Ectodermal cell (in vitro differentiated cells): ENCODE measurements around the gene IGFBPL1.

Experiments used
- H3K27ac ChIP-seq: 2 replicates; pipeline ENCODE4 v1.7.0; 2013; ENCODE audit warnings: mild to moderate bottlenecking, low read depth, low read length; ENCODE audit not compliant: insufficient read depth, poor library complexity, severe bottlenecking
- H3K27me3 ChIP-seq: 2 replicates; pipeline ENCODE4 v1.7.0; 2013; ENCODE audit warnings: mild to moderate bottlenecking, low read length; ENCODE audit not compliant: insufficient read depth, control insufficient read depth, poor library complexity, severe bottlenecking
- H3K36me3 ChIP-seq: one replicate; pipeline ENCODE4 v1.7.0; 2013; ENCODE audit warnings: low read length; ENCODE audit not compliant: control insufficient read depth, insufficient read depth
- H3K4me1 ChIP-seq: one replicate; pipeline ENCODE4 v1.7.0; 2013; ENCODE audit warnings: low read length; ENCODE audit not compliant: control insufficient read depth, insufficient read depth
- H3K4me3 ChIP-seq: 2 replicates; pipeline ENCODE4 v1.7.0; 2013; ENCODE audit warnings: low read depth, low read length, control low read depth; ENCODE audit not compliant: insufficient read depth
- H3K9me3 ChIP-seq: 2 replicates; pipeline ENCODE4 v1.7.0; 2013; ENCODE audit warnings: mild to moderate bottlenecking, low read length, moderate library complexity; ENCODE audit not compliant: control insufficient read depth
- WGBS, 2 experiments: methylation state at CpG; one replicate each; pipeline ENCODE4 v1.1.7; 2013; ENCODE audit warnings: missing lambda C conversion rate in 2 of 2; 5-methylcytosine and 5-hydroxymethylcytosine counted together

IGFBPL1 gene

DNA sequence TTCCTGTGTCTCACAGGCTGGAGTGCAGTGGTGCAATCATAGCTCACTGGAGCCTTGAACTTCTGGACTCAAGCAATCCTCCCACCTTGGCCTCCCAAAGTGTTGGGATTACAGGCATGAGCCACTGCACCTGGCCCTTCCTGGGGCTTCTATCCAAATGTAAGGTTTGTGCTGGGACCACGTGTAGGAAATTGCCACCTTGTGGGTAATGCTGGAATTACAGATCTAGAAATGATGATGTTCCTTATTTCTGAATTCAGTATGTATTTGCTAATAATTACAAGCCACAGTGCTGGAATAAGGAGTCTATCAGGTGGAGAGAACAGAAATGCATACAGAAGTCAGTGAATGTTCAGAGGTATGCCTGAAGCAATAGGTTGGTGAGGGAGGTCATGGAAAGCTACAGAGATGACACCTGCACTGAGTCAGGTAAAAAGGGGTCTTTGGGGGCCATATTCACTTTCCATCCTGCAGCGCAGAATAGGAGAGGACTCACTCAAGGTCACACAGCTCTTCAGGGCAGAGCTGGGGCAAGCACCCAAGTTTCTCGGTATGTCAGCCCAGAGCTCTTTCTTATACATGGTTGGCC is 8.8 kb upstream of the IGFBPL1 start:
- no peaks in the 10 kb centered on the region for H3K9me3 ChIP-seq
- H3K4me3 ChIP-seq, result no peak overlapping the region
- WGBS, 2 experiments, result 30 to 33% methylated on average over 3 of the region's 3 CpGs
- no peaks in the 10 kb centered on the region for H3K36me3 ChIP-seq
- H3K27ac ChIP-seq, result no peak overlapping the region
- H3K4me1 ChIP-seq, result no peaks in the 10 kb centered on the region
- H3K27me3 ChIP-seq, result no peaks in the 10 kb centered on the region

DNA sequence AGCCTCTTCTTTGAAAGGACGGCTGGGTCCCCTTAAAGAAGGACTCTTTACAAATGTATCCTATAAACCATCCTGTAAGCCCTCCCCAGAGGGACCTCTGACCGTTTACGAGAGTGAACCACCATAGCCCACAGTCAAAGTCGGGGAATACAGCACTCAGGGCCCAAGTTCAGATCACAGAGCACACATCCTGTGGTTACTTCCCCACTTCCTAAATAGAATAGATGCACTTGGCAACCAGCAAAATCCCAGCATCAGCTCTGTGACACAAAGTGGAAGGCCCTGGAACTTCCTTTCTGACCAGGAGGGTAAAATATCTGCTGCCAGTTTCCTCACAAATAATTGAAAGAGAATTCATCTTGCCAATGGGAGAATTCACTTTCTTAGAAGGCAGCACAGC is 6.9 kb upstream of the IGFBPL1 start:
- no peak overlapping the region for H3K4me3 ChIP-seq
- no peaks in the 10 kb centered on the region for H3K4me1 ChIP-seq
- no peaks in the 10 kb centered on the region for H3K9me3 ChIP-seq
- no peak overlapping the region for H3K27ac ChIP-seq
- 91 to 94% methylated on average over 4 of the region's 4 CpGs for WGBS, 2 experiments
- H3K27me3 ChIP-seq, result peaks cover 5% of the 10 kb centered on the region
- H3K36me3 ChIP-seq, result no peaks in the 10 kb centered on the region

- Histone ChIP-seq H3K4me3 (no peak overlapping the region), H3K27me3 (peaks cover 33% of the 10 kb centered on the region), H3K27ac (no peak overlapping the region), H3K36me3 (no peaks in the 10 kb centered on the region), H3K4me1 (peaks cover 5% of the 10 kb centered on the region), H3K9me3 (no peaks in the 10 kb centered on the region)
- 97 to 100% methylated on average over 1 of the region's 1 CpG for WGBS, 2 experiments
Observed at GRCh38 chr9:38428062-38428461, 3.8 kb upstream of the IGFBPL1 start.

DNA sequence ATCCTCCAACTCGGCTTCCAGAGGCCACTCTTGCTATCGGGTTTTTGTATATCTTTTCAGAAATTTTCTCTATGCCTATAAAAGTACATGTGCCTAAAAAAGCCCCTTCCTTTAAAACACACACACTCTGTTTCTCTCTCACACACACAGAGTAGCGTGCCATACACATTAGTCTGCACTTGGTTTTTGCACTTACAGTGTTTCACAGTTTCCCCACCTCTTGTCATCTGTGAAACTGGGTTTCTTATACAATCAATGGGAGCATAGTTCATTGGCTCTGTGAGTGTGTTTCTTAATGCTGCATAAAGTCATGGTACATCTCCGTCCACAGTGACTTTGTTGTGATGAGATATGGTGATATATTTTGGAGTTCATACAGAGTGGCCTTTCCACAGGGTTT is 664 bp upstream of the IGFBPL1 start:
- Histone ChIP-seq H3K4me3 (no peak overlapping the region), H3K27ac (no peak overlapping the region), H3K9me3 (no peaks in the 10 kb centered on the region), H3K27me3 (peaks cover 39% of the 10 kb centered on the region), H3K4me1 (peaks cover 31% of the 10 kb centered on the region), H3K36me3 (no peaks in the 10 kb centered on the region)
- WGBS, 2 experiments, result 88 to 92% methylated on average over 4 of the region's 4 CpGs

- peaks cover 43% of the 10 kb centered on the region for H3K4me1 ChIP-seq
- no peaks in the 10 kb centered on the region for H3K36me3 ChIP-seq
- no peak overlapping the region for H3K27ac ChIP-seq
- H3K4me3 ChIP-seq, result peak overlapping the region; percentile 47
- no peaks in the 10 kb centered on the region for H3K9me3 ChIP-seq
- 36 to 38% methylated on average over 15 of the region's 15 CpGs for WGBS, 2 experiments
- H3K27me3 ChIP-seq, result peaks cover 39% of the 10 kb centered on the region
Observed at GRCh38 chr9:38423273-38423972, 831 bp downstream of the IGFBPL1 start.

DNA sequence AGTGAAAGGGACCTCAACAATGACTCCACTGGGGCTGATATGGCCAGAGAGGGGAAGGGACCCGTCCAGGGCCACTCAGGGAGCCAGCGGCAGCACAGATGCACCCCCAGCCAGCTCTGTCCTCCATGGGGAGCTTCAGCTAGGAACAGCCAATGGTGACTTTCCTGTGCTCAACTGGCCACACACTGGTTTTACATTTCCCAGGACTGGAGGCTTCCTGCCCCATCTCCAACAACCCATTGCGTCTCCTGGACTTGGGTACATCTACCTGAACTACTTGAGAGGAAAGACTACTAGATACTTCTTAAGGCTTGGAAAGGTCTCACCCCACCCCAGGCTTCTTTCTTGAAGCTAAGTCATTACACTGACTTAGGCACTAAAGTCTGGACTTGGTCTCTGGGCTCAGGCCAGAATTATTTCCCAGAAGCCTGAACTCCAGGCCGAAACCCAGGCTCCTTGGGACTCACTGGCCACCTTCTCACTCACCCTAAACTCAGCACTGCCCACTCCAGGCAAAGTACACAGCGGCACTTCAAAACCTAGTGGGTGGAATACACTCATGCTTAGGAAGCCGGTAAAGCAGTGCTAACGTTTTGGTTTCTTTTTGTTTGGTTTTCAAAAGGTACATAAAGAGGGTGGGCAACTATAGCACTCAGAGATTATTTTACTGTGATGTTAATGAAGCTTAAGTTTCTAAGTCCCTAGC is 1.5 kb downstream of the IGFBPL1 start:
- H3K36me3 ChIP-seq, result no peaks in the 10 kb centered on the region
- H3K27me3 ChIP-seq, result peaks cover 39% of the 10 kb centered on the region
- peaks cover 50% of the 10 kb centered on the region for H3K4me1 ChIP-seq
- H3K9me3 ChIP-seq, result no peaks in the 10 kb centered on the region
- H3K27ac ChIP-seq, result peak overlapping the region; percentile 71
- WGBS, 2 experiments, result 75 to 81% methylated on average over 7 of the region's 7 CpGs
- no peak overlapping the region for H3K4me3 ChIP-seq

DNA sequence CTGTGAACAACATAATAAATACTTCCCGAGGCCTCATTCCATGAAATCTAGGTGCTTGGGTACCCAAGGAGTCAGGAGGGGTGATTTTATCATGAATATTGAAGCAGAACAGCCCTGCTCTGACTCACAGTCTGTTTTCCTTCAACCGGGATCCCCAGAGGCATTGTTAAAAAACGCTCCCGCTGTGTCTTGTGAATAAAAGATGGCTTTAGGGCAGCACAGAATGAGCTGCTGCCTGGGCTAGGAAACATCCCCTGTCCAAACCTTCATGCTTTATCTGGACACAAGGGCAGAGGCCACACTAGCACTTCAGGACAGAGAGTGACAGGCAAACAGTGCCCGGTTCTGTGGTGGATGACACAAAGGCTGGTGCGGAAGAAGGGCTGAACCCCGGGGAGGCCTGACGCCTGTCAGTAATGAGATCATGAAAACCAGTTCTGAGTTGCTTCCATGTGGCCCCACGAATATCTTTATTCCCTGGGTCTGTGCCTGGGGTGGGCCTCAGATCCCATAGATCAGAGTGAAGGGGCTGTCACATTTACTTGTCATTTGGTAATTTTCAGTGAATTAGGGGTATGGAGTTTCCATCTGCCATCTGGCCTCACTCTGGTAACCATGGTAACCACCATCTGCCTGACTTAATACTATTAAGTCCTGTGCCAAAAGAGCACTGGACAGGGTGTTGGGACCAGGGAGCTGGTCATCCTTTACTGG is 2.6 kb downstream of the IGFBPL1 start:
- WGBS, 2 experiments, result 10 to 11% methylated on average over 9 of the region's 9 CpGs
- H3K4me1 ChIP-seq, result peaks cover 53% of the 10 kb centered on the region
- H3K27me3 ChIP-seq, result peaks cover 34% of the 10 kb centered on the region
- H3K36me3 ChIP-seq, result no peaks in the 10 kb centered on the region
- H3K4me3 ChIP-seq, result no peak overlapping the region
- H3K27ac ChIP-seq, result peak overlapping the region; percentile 71
- no peaks in the 10 kb centered on the region for H3K9me3 ChIP-seq

DNA sequence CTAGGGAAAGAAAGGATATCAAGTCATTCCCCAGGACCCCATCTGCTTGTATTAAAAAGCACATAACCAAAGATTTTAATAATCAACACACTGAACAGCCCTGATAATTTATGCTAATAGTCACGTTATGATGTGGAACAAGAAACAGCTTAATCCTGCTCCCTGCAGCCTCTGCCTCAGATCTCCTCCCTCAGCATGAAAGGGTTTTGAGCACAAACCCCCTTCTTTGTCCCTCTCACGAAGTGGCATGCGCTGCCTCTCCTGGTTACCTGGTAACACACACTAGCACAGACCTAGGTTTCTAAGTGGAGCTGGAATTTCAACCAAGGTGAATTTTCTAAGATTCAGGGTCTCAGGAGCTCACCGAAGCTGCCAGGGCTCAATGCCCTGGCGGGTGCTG is 5.1 kb downstream of the IGFBPL1 start:
- peaks cover 17% of the 10 kb centered on the region for H3K27me3 ChIP-seq
- H3K36me3 ChIP-seq, result no peaks in the 10 kb centered on the region
- 44 to 49% methylated on average over 5 of the region's 5 CpGs for WGBS, 2 experiments
- H3K4me3 ChIP-seq, result no peak overlapping the region
- H3K4me1 ChIP-seq, result peaks cover 75% of the 10 kb centered on the region
- peak overlapping the region; percentile 44 for H3K27ac ChIP-seq
- no peaks in the 10 kb centered on the region for H3K9me3 ChIP-seq

DNA sequence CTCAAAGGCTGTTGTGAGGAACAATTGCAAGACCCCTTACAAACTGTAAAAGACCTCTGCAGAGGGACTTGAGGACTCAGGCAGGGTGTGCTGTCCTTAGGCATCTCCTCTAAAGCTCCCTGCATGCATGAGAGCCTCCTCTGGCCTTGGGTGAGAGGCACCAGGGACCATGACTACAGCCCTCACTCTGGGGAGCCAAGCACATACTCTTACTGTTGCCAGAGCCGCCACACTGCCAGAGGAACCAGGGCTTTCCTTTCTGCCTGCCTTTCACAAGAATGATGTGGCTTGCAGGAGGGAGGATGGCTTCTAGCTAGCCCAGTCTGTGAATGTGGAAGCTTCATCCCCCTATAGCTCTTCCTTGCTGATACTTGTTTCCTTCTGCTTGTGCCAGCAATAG is 5.9 kb downstream of the IGFBPL1 start:
- Histone ChIP-seq H3K9me3 (no peaks in the 10 kb centered on the region), H3K36me3 (no peaks in the 10 kb centered on the region), H3K4me1 (peaks cover 75% of the 10 kb centered on the region), H3K27ac (no peak overlapping the region), H3K4me3 (no peak overlapping the region), H3K27me3 (peaks cover 8% of the 10 kb centered on the region)
- 90 to 91% methylated on average over 1 of the region's 1 CpG for WGBS, 2 experiments
